Left lung (tissue), 10 donors: ENCODE results near the gene EEF1AKMT4. TPM values are rescaled to one million over a fixed set of nuclear protein-coding genes. Genes with fewer than 3 reads are reported as not detected.

Experiments used
- ATAC-seq: fragments of 200-7000 bp; cut with Tn5 transposase; one replicate; pipeline ENCODE4 v1.9.1; 2020; ENCODE audit warnings: moderate library complexity
- DNase-seq, 4 donors: peaks; one replicate each; pipeline ENCODE4 v3.0.0-alpha.2; 2013 to 2020
- H3K27ac ChIP-seq, 2 donors: fragments of 200-600 bp; sonication (generic) in 1 of 2; one replicate each; pipeline versions ENCODE4 v1.5.0 to v1.8.0; 2020 to 2021
- H3K27me3 ChIP-seq, 2 donors: fragments of 200-600 bp; sonication (generic) in 1 of 2; one replicate each; pipeline versions ENCODE4 v1.5.0 to v1.8.0; 2020 to 2021
- H3K36me3 ChIP-seq, 2 donors: fragments of 200-600 bp; sonication (generic) in 1 of 2; one replicate each; pipeline versions ENCODE4 v1.5.0 to v1.8.0; 2020 to 2021
- H3K4me1 ChIP-seq, 2 donors: fragments of 200-600 bp; one replicate each; pipeline ENCODE4 v1.8.0; 2021
- H3K4me3 ChIP-seq, 2 donors: fragments of 200-600 bp; sonication (generic) in 1 of 2; one replicate each; pipeline versions ENCODE4 v1.5.0 to v1.8.0; 2020 to 2021; ENCODE audit warnings: mild to moderate bottlenecking in 1 of 2
- H3K9me3 ChIP-seq, 2 donors: fragments of 200-600 bp; sonication (generic) in 1 of 2; one replicate each; pipeline versions ENCODE4 v1.5.0 to v1.8.0; 2020 to 2021
- intact Hi-C, 2 donors: fragments of 100-400 bp; cut with DNase I; formaldehyde crosslinking; loops; one replicate each; pipeline versions ENCODE4 v1.11.2 to v1.14.2; 2022
- polyA plus RNA-seq, 6 donors: library from polyadenylated mRNA; unstranded; fragments of 120-200 nt; gene quantifications; one replicate each; pipeline ENCODE4 v1.2.1, GENCODE V29; 2013; ENCODE audit not compliant: insufficient read length in 6 of 6
- total RNA-seq, 2 donors: library from RNA; stranded (reverse); fragmentation: NEBNext Ultra II Directional; extraction: Animal tissue kit (Norgen Biotek cat#: 25700); gene quantifications; one replicate each; pipeline ENCODE4 v1.2.1, GENCODE V29; 2021
- TF ChIP-seq, protein P1 (sequence below), 2 donors: fragments of 200-600 bp; sonication (generic) in 1 of 2; IDR thresholded peaks; one replicate each; pipeline versions ENCODE4 v1.5.0 to v1.8.0; 2021; ENCODE audit warnings: antibody characterized with exemption in 2 of 2
- donor health status: DM: no; HTN: yes; CAD: no.
- donor health status: DM: no; HTN: no; CAD: no.

The EEF1AKMT4 gene
- total and polyA plus RNA-seq, 8 donors, result 1.8 to 6.5 (median 2.7) TPM

DNA sequence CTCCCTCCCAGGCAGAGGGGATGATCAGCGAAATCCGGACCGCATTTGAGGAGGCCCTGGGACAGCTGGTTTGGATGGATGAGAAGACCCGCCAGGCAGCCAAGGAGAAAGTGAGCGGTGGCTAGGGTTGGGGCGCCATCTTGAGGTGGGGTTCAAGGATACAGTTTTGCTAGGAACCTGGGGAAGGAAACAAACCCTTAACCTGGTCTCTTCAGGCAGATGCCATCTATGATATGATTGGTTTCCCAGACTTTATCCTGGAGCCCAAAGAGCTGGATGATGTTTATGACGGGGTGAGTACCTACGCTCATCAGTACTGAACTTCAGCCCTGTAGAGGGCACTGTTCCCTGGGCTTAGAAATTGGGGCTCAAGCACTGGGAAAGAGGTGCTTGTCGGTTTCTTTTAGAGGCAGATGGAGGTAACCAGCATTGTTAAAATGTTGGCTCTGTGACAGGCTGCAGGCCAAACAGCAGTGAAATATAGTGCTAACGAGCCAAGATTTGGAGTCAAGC is 40.0 kb downstream of the EEF1AKMT4 start:
- Histone ChIP-seq H3K9me3 (no peaks in the 10 kb centered on the region), H3K27me3 (peaks cover 6 to 28% of the 10 kb centered on the region in 2 donors), H3K4me3 (no peak overlapping the region), H3K36me3 (no peaks in the 10 kb centered on the region), H3K27ac (no peak overlapping the region), H3K4me1 (no peaks in the 10 kb centered on the region)
- TF ChIP-seq, protein P1, sequence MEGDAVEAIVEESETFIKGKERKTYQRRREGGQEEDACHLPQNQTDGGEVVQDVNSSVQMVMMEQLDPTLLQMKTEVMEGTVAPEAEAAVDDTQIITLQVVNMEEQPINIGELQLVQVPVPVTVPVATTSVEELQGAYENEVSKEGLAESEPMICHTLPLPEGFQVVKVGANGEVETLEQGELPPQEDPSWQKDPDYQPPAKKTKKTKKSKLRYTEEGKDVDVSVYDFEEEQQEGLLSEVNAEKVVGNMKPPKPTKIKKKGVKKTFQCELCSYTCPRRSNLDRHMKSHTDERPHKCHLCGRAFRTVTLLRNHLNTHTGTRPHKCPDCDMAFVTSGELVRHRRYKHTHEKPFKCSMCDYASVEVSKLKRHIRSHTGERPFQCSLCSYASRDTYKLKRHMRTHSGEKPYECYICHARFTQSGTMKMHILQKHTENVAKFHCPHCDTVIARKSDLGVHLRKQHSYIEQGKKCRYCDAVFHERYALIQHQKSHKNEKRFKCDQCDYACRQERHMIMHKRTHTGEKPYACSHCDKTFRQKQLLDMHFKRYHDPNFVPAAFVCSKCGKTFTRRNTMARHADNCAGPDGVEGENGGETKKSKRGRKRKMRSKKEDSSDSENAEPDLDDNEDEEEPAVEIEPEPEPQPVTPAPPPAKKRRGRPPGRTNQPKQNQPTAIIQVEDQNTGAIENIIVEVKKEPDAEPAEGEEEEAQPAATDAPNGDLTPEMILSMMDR (IDR thresholded peaks at IDR 0.05), result peak; percentile 52 to 53
- intact Hi-C loops, result no loop called here
- peak in 2 of 4 donors; percentile 19 to 82 for DNase-seq
- peak; percentile 80 for ATAC-seq

DNA sequence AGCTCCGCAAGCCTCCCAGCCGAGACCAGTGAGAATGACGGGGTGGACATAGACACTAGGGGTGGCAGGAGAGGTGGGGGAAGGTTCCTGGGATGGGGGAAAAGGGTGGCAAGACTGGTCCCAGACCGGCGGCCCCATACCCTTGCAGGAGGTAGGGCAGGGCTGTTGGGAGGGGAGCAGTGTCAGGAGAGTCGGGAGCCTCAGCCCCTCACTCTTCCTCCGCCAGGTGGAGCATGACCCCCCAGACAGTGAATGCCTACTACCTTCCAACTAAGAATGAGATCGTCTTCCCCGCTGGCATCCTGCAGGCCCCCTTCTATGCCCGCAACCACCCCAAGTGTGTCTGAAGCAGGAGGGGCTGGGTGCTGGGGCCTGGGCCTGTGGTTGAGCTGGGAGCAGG is 40.9 kb downstream of the EEF1AKMT4 start:
- Histone ChIP-seq H3K27me3 (peaks cover 6 to 28% of the 10 kb centered on the region in 2 donors), H3K36me3 (no peaks in the 10 kb centered on the region), H3K4me1 (no peaks in the 10 kb centered on the region), H3K27ac (no peak overlapping the region), H3K9me3 (no peaks in the 10 kb centered on the region), H3K4me3 (no peak overlapping the region)
- ATAC-seq (no peak), DNase-seq (no peak)
- TF ChIP-seq, protein P1 (IDR thresholded peaks at IDR 0.05), result no peak
- intact Hi-C loops, result no loop called here

DNA sequence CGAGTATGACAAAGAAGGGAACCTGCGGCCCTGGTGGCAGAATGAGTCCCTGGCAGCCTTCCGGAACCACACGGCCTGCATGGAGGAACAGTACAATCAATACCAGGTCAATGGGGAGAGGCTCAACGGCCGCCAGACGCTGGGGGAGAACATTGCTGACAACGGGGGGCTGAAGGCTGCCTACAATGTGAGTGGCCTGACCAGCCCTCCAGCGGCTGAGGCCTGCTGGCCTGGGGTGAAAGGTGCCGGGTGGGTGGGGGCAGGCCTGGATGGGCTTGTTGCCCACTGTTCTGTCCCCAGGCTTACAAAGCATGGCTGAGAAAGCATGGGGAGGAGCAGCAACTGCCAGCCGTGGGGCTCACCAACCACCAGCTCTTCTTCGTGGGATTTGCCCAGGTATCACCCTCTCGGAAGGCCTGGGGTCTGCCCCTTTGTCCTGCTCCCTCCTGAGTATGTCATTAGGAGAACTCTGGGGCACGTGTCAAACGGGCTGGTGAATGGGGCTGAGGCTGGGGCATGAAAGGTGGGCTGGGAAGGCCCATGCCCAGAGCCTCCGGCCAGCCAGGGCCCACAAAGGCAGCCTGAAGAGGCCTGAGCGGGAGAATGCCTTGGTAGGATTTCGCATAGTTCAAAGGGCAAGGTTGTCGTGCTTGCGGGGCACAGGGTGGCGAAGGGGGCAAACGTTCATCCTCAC is 41.7 kb downstream of the EEF1AKMT4 start:
- Histone ChIP-seq H3K36me3 (no peaks in the 10 kb centered on the region), H3K4me1 (no peaks in the 10 kb centered on the region), H3K9me3 (no peaks in the 10 kb centered on the region), H3K4me3 (no peak overlapping the region), H3K27ac (no peak overlapping the region), H3K27me3 (peaks cover 6 to 28% of the 10 kb centered on the region in 2 donors)
- intact Hi-C loops, result no loop called here
- TF ChIP-seq, protein P1 (IDR thresholded peaks at IDR 0.05), result no peak
- no peak for DNase-seq
- ATAC-seq, result no peak

DNA sequence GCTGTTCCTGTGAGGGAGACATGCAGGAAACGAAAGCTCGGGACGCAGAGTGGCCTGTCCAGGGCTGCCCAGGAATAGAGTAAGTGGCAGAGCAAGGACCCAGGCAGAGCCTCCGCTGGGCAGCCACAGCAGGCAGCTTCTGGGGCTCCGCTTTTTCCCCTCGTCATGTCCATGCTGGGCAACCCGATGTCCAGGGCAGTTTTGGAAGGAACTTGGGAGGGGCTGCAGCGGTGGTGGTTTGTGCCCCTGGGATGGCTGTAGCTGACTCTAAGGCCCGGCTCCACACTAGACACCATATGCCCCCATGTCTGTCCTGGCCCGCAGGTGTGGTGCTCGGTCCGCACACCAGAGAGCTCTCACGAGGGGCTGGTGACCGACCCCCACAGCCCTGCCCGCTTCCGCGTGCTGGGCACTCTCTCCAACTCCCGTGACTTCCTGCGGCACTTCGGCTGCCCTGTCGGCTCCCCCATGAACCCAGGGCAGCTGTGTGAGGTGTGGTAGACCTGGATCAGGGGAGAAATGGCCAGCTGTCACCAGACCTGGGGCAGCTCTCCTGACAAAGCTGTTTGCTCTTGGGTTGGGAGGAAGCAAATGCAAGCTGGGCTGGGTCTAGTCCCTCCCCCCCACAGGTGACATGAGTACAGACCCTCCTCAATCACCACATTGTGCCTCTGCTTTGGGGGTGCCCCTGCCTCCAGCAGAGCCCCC is 42.4 kb downstream of the EEF1AKMT4 start:
- intact Hi-C loops, result no loop called here
- TF ChIP-seq, protein P1 (IDR thresholded peaks at IDR 0.05), result no peak
- no peak for ATAC-seq

DNA sequence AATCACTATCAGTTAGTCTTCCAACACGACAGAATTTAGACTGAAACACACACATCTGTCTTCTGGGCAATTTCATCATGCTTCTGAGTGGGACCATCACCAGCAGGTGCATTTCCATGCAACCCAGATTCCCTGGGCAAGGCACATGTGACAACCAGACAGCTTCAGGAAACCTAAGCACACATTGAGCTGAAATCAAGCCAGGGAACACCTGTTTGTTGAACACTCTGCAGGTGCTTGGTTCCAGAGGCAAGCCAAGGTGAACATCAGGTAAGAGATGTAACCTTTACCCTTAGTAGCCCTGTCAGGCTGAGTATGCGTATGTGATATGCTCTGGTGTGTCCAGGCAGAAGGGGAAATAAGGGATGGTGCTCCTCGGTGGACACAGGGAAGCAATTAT is 46.3 kb downstream of the EEF1AKMT4 start:
- Histone ChIP-seq H3K9me3 (no peaks in the 10 kb centered on the region), H3K4me3 (no peak overlapping the region), H3K27ac (no peak overlapping the region), H3K4me1 (peaks cover 5 to 18% of the 10 kb centered on the region in 2 donors), H3K36me3 (peaks cover 0 to 7% of the 10 kb centered on the region in 2 donors), H3K27me3 (no peaks in the 10 kb centered on the region)
- intact Hi-C loops, result no loop called here
- TF ChIP-seq, protein P1 (IDR thresholded peaks at IDR 0.05), result no peak
- DNase-seq (no peak), ATAC-seq (no peak)

More for the DNA sequence above, 42.4 kb downstream of the EEF1AKMT4 start:
- Histone ChIP-seq H3K27ac (no peak overlapping the region), H3K4me3 (no peak overlapping the region), H3K4me1 (no peaks in the 10 kb centered on the region), H3K9me3 (no peaks in the 10 kb centered on the region), H3K36me3 (no peaks in the 10 kb centered on the region), H3K27me3 (peaks cover 6 to 26% of the 10 kb centered on the region in 2 donors)
- DNase-seq, result no peak
